Endothelial cell of umbilical vein (primary cell): ENCODE results near the gene PAX5. TPM values are rescaled to one million over a fixed set of nuclear protein-coding genes. Genes with fewer than 3 reads are reported as not detected.

Experiments
- BruUV-seq: library from RNA; stranded (reverse); fragments of 400-500 nt; replicated peaks from 2 replicates; lab custom pipeline; 2021; lab: Mats Ljungman, UMichigan
- CTCF ChIA-PET: fragments of 300-600, 350-600 bp; sonication (Branson Sonifier 250); formaldehyde crosslinking; loops from one replicate; lab custom pipeline; 2021; ENCODE audit warnings: antibody characterized with exemption, inconsistent platforms; lab: Charles Lee
- POLR2A ChIA-PET: fragments of 300-600, 350-600 bp; sonication (Branson Sonifier 250); formaldehyde crosslinking; loops from one replicate; lab custom pipeline; 2021; ENCODE audit warnings: antibody characterized with exemption, inconsistent platforms; lab: Charles Lee
- DNase-seq: peaks from one replicate; pipeline ENCODE4 v3.0.0-alpha.2; 2011; ENCODE audit warnings: low read depth, low spot score
- FAIRE-seq: peaks from 2 replicates; lab custom pipeline; 2011; peaks lifted over from hg19 to GRCh38; lab: Jason Lieb, UNC
- H2AFZ ChIP-seq: 2 replicates; pipeline ENCODE4 v1.6.0; 2012; ENCODE audit warnings: low read depth, low read length, control low read depth, inconsistent platforms
- H3K27ac ChIP-seq: 2 replicates; pipeline ENCODE4 v1.5.1; 2011; ENCODE audit warnings: low read depth, mild to moderate bottlenecking, control low read depth, low read length, moderate library complexity; ENCODE audit not compliant: insufficient read depth
- H3K27me3 ChIP-seq, 2 experiments: 2 replicates each; pipeline versions ENCODE4 v1.6.0 to v1.6.1; 2011; ENCODE audit warnings: low read length in 2 of 2, mixed read lengths in 1 of 2; ENCODE audit not compliant: control insufficient read depth in 2 of 2, insufficient read depth in 2 of 2
- H3K36me3 ChIP-seq, 2 experiments: 2 replicates in 1 of 2; 3 replicates in 1 of 2; pipeline ENCODE4 v1.5.1; 2011; ENCODE audit warnings: low read length in 2 of 2, mild to moderate bottlenecking in 1 of 2, moderate library complexity in 1 of 2; ENCODE audit not compliant: control insufficient read depth in 2 of 2, insufficient read depth in 2 of 2; ENCODE audit errors: extremely low read depth in 1 of 2
- H3K4me1 ChIP-seq: 3 replicates; pipeline ENCODE4 v1.5.1; 2011; ENCODE audit warnings: mild to moderate bottlenecking, low read length; ENCODE audit not compliant: control insufficient read depth, insufficient read depth; ENCODE audit errors: extremely low read depth
- H3K4me2 ChIP-seq: 2 replicates; pipeline ENCODE4 v1.6.1; 2011; ENCODE audit warnings: low read length, control low read depth, mixed read lengths; ENCODE audit not compliant: insufficient read depth
- H3K4me3 ChIP-seq, 3 experiments: fragments of 200-600 bp in 1 of 3; sonication (generic), shearing (Covaris generic) in 1 of 3; replicated peaks in 1 of 3; 2 replicates each; pipeline ENCODE4 v1.5.1; 2011 to 2016; ENCODE audit warnings: control low read depth in 3 of 3, low read length in 3 of 3, mild to moderate bottlenecking in 2 of 3, inconsistent platforms in 1 of 3, low read depth in 1 of 3, moderate library complexity in 1 of 3; ENCODE audit not compliant: insufficient read depth in 1 of 3
- H3K79me2 ChIP-seq: 2 replicates; pipeline ENCODE4 v1.6.0; 2012; ENCODE audit warnings: low read length, inconsistent platforms; ENCODE audit not compliant: control insufficient read depth, insufficient read depth
- H3K9ac ChIP-seq: replicated peaks from 2 replicates; pipeline ENCODE3; 2011; ENCODE audit warnings: low read length, control low read depth; ENCODE audit not compliant: insufficient read depth; ENCODE audit errors: extremely low read depth
- H3K9me1 ChIP-seq: replicated peaks from 3 replicates; pipeline ENCODE4 v1.6.0; 2011; ENCODE audit warnings: mild to moderate bottlenecking, low read length; ENCODE audit not compliant: control insufficient read depth, insufficient read depth; ENCODE audit errors: extremely low read depth
- H3K9me3 ChIP-seq: replicated peaks from 2 replicates; pipeline ENCODE4 v1.5.1; 2012; ENCODE audit warnings: low read length, inconsistent platforms; ENCODE audit not compliant: control insufficient read depth, insufficient read depth
- H4K20me1 ChIP-seq: replicated peaks from 2 replicates; pipeline ENCODE3; 2011; ENCODE audit warnings: mild to moderate bottlenecking, low read length; ENCODE audit not compliant: control insufficient read depth, insufficient read depth; ENCODE audit errors: extremely low read depth
- CTCF ChIP-seq, 2 donors: IDR thresholded peaks; 1 replicate in 1 of 2; 2 replicates in 1 of 2; pipeline ENCODE4 v1.5.1; 2011; ENCODE audit warnings: low read length in 2 of 2, mild to moderate bottlenecking in 2 of 2, moderate library complexity in 2 of 2, control low read depth in 1 of 2, inconsistent platforms in 1 of 2, low read depth in 1 of 2; ENCODE audit not compliant: insufficient read depth in 1 of 2; ENCODE audit errors: extremely low read depth in 1 of 2
- EZH2 ChIP-seq: IDR thresholded peaks from 2 replicates; pipeline ENCODE4 v1.6.1; 2012; ENCODE audit warnings: borderline replicate concordance, low read depth, mild to moderate bottlenecking, moderate library complexity, low read length, inconsistent platforms; ENCODE audit not compliant: severe bottlenecking
- GATA2 ChIP-seq: IDR thresholded peaks from 2 replicates; pipeline ENCODE4 v1.7.0; 2011; ENCODE audit warnings: low read depth, mild to moderate bottlenecking, moderate library complexity, mixed read lengths, low read length; ENCODE audit not compliant: insufficient read length, insufficient read depth
- JUN ChIP-seq: IDR thresholded peaks from 2 replicates; pipeline ENCODE4 v1.6.1; 2011; ENCODE audit warnings: borderline replicate concordance, low read depth; ENCODE audit not compliant: insufficient read length, insufficient read depth
- MAX ChIP-seq: IDR thresholded peaks from 2 replicates; pipeline ENCODE4 v1.6.1; 2011; ENCODE audit not compliant: insufficient read depth, insufficient read length
- dilution Hi-C: fragments of 300-500 bp; cut with MboI; formaldehyde crosslinking; loops from one replicate; pipeline ENCODE4 v1.15.0; 2019; ENCODE audit warnings: low sequenced_read_pairs; ENCODE audit not compliant: extremely low pct_ligation_motif_present
- intact Hi-C: fragments of 100-400 bp; cut with micrococcal nuclease; formaldehyde crosslinking; loops from one replicate; pipeline ENCODE4 v1.10.0; 2022
- polyA plus RNA-seq, 4 experiments: library from polyadenylated mRNA; depleted of rRNA in 3 of 4; stranded (reverse) in 3 of 4; unstranded in 1 of 4; fragments of >200 nt; gene quantifications; 2 replicates each; pipeline versions ENCODE4 v1.2.1 to v1.2.3, GENCODE V29; 2011 to 2012; ENCODE audit warnings: missing spikeins in 1 of 4
- total RNA-seq: library from RNA; stranded (reverse); gene quantifications from 2 replicates; pipeline ENCODE4 v1.2.3, GENCODE V29; 2021

PAX5 gene
- total and polyA plus RNA-seq, 2 donors (not counting 3 experiments of a cell fraction or from before 2014, with no cell fraction given): not detected

- BruUV-seq: no TSS peak
- no peak overlapping the region for H3K4me3 ChIP-seq
- H3K79me2 ChIP-seq: no peaks in the 10 kb centered on the region
- H3K4me2 ChIP-seq: no peak overlapping the region
- H2AFZ ChIP-seq: no peak overlapping the region
- ChIA-PET CTCF (interaction anchor here (1.6 kb wide), 1 partner anchor 10 kb away, joined by 4 read pairs; no protein-coding TSS in a partner anchor), POLR2A (no interaction called here)
- dilution Hi-C loops (no loop called here), intact Hi-C loops (no loop called here)
- no peaks in the 10 kb centered on the region for H3K9me1 ChIP-seq
- H3K4me1 ChIP-seq: no peaks in the 10 kb centered on the region
- H3K27ac ChIP-seq: no peak overlapping the region
- FAIRE-seq (no peak), DNase-seq (no peak)
- H4K20me1 ChIP-seq: no peaks in the 10 kb centered on the region
- peaks cover 2 to 5% of the 10 kb centered on the region in 2 experiments for H3K27me3 ChIP-seq
- TF ChIP-seq EZH2: no peak
- no peak for TF ChIP-seq CTCF (IDR thresholded peaks at IDR 0.05; ENCODE audit: extremely low read depth in 1 of 2, insufficient read depth in 1 of 2, low read depth in 1 of 2, low read length in 2 of 2)
- no peak for TF ChIP-seq MAX
- TF ChIP-seq JUN: no peak
- no peak for TF ChIP-seq GATA2
- H3K9me3 ChIP-seq: no peaks in the 10 kb centered on the region
- no peak overlapping the region for H3K9ac ChIP-seq
- no peaks in the 10 kb centered on the region for H3K36me3 ChIP-seq
Observed at GRCh38 chr9:36964791-36965190, 69.3 kb downstream of the PAX5 start.
